ENCODE results near the gene NR2F6. TPM values are rescaled to one million over a fixed set of nuclear protein-coding genes. Genes with fewer than 3 reads are reported as not detected.

The NR2F6 gene
- total RNA-seq, 1 experiment from 2014 or later = 134 TPM

DNA sequence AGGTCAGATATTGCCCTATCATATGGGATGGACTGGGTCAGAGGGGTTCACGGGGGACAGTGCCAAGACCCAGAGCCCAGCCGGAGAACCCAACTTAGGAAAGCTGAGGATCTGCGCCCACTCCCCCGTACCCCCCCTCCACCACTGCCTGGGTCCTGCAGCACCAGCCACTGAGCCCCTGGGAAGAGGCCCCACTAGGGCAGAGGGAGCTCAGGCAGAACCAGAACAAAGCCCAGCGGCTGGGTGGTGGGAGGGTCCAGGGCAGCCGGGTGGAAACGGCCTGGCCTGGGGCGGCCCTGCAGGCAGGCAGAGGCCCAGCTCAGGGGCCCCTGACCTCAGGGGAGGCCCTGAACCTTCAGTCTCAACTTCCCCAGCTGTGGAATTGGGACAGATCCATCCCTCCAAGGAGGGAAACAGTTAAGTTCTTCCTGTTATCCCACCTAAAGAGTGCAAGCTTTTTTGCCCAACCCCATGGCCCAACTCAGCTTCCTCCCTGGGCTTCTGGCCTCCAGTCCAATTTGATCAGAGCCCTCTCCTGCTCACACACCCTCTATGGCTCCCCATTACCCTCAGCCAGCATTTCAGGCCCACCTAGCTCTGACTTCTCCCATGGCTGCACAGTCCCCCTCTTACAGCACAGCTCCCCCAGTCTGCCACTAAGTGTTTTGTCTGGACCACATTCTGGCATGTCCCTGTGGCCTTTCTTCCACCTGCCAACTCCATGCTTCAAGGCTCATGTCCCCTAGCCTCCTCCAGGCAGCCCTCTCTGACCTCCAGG is 3.1 kb downstream of the NR2F6 start:
- H2BK120ac ChIP-seq (ENCODE audit: low read depth, low read length, poor library complexity, severe bottlenecking) = no peak overlapping the region
- H3K27ac ChIP-seq (ENCODE audit: insufficient read length, low read depth, low read length) = no peak overlapping the region
- H3K27me3 ChIP-seq (ENCODE audit: insufficient read depth, low read length) = no peaks in the 10 kb centered on the region
- peaks cover 26% of the 10 kb centered on the region; the same call in 1 of the 2 replicates for H3K79me2 ChIP-seq (ENCODE audit: insufficient read depth, low read length)
- H4K91ac ChIP-seq (ENCODE audit: insufficient read length, low read depth, low read length) = no peak overlapping the region
- H2BK12ac ChIP-seq (ENCODE audit: insufficient read length, low read depth, low read length) = no peak overlapping the region
- TF ChIP-seq, protein P1, sequence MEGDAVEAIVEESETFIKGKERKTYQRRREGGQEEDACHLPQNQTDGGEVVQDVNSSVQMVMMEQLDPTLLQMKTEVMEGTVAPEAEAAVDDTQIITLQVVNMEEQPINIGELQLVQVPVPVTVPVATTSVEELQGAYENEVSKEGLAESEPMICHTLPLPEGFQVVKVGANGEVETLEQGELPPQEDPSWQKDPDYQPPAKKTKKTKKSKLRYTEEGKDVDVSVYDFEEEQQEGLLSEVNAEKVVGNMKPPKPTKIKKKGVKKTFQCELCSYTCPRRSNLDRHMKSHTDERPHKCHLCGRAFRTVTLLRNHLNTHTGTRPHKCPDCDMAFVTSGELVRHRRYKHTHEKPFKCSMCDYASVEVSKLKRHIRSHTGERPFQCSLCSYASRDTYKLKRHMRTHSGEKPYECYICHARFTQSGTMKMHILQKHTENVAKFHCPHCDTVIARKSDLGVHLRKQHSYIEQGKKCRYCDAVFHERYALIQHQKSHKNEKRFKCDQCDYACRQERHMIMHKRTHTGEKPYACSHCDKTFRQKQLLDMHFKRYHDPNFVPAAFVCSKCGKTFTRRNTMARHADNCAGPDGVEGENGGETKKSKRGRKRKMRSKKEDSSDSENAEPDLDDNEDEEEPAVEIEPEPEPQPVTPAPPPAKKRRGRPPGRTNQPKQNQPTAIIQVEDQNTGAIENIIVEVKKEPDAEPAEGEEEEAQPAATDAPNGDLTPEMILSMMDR (conservative IDR thresholded peaks at IDR 0.05) = no peak
- H3K9me3 ChIP-seq (ENCODE audit: control insufficient read depth, low read depth, low read length) = no peaks in the 10 kb centered on the region
- H3K18ac ChIP-seq (ENCODE audit: insufficient read length, low read depth, low read length) = no peak overlapping the region
- no peak overlapping the region for H2AK5ac ChIP-seq (ENCODE audit: insufficient read length, low read length)
- no peak overlapping the region for H3T11ph ChIP-seq (ENCODE audit: low read length)
- H4K5ac ChIP-seq (ENCODE audit: insufficient read length, low read depth, low read length) = no peak overlapping the region
- peaks cover 17% of the 10 kb centered on the region for H3K23me2 ChIP-seq (ENCODE audit: insufficient read length, low read depth, low read length, poor library complexity, severe bottlenecking)
- H2BK5ac ChIP-seq (ENCODE audit: insufficient read length, low read length) = no peak overlapping the region
- H3K79me1 ChIP-seq (ENCODE audit: insufficient read depth, low read depth, low read length, poor library complexity, severe bottlenecking) = peaks cover 3% of the 10 kb centered on the region
- H3K9ac ChIP-seq (ENCODE audit: extremely low read depth, insufficient read length, low read length) = no peak overlapping the region
- no peak for DNase-seq
- no peak overlapping the region; the same call in 1 of the 2 replicates for H3K14ac ChIP-seq (ENCODE audit: insufficient read depth, low read length)
- no peak overlapping the region for H2BK15ac ChIP-seq (ENCODE audit: low read depth, low read length)
- no peak overlapping the region for H4K8ac ChIP-seq (replicated peaks; ENCODE audit: insufficient read length, low read depth, low read length)
- no peak overlapping the region for H2BK20ac ChIP-seq (ENCODE audit: low read depth, low read length, poor library complexity, severe bottlenecking)
- peak overlapping the region; percentile 63 for H3K4me2 ChIP-seq (ENCODE audit: insufficient read depth, insufficient read length, low read length)
- Mint-ChIP-seq H3K4me1 (peaks cover 31 to 35% of the 10 kb centered on the region in 2 experiments), H3K4me3 (peak overlapping the region; percentile 91 to 95), H3K36me3 (ENCODE audit: insufficient read depth in 1 of 3, low read depth in 3 of 3) (peaks cover 4 to 35% (median 30%) of the 10 kb centered on the region in 3 experiments), H3K27me3 (ENCODE audit: low read depth) (peaks cover 2% of the 10 kb centered on the region; the same call in 1 of the 2 replicates), H3K27ac (peak overlapping the region; percentile 81 to 97 (median 89); a peak in 5 of 7 replicates), H3K9me3 (peaks cover 0 to 3% of the 10 kb centered on the region in 2 experiments; a peak in 1 of 5 replicates)
- H4K20me1 ChIP-seq (ENCODE audit: control insufficient read depth, insufficient read depth, insufficient read length) = no peaks in the 10 kb centered on the region
- no peak overlapping the region for H2AFZ ChIP-seq (ENCODE audit: low read length)
- WGBS (ENCODE audit: extremely low coverage, insufficient read length, low lambda C conversion rate) = no CpG with 5 or more reads among the region's 8 CpGs
- H3K23ac ChIP-seq (ENCODE audit: insufficient read length, low read depth, low read length) = no peak overlapping the region
- no peak overlapping the region for H3K56ac ChIP-seq (ENCODE audit: insufficient read length, low read depth, low read length)
- H3K4me1 ChIP-seq (ENCODE audit: insufficient read depth, low read length) = peaks cover 2% of the 10 kb centered on the region; the same call in 1 of the 2 replicates
- no peak overlapping the region for H3K4ac ChIP-seq (ENCODE audit: low read depth, low read length)

Data from H9 (cell line).